ENCODE results near the gene RBM25.
"Not testable (repeated sequence)": the region's sequence is repeated elsewhere in the genome, so short reads cannot be mapped to it uniquely, and the experiment has no call there.

The RBM25 gene

GRCh38 chr14:73058224-73058921, at the start of gene RBM25:
Gene RBM25, plus strand, starts transcription at chr14:73058534. Its CDS starts 13,108 bp downstream, at chr14:73071642.
- peaks cover 19% of the 10 kb centered on the region for H3K4me1 Mint-ChIP-seq
- peaks cover 39% of the 10 kb centered on the region for H3K36me3 Mint-ChIP-seq
- peak; percentile 85 to 96 for DNase-seq (ENCODE audit: low spot score in 2 of 2)
- no peaks in the 10 kb centered on the region for H3K9me3 Mint-ChIP-seq
- no peak within 1 kb of the TSS for H3K27ac Mint-ChIP-seq
- no peak within 1 kb of the TSS for H3K4me3 Mint-ChIP-seq
- peak; percentile 99 for ATAC-seq

GRCh38 chr14:73011189-73011588, 47.1 kb upstream of the RBM25 start:
- ATAC-seq; DNase-seq (ENCODE audit: low spot score in 2 of 2); H3K9me3 Mint-ChIP-seq; H3K4me3 Mint-ChIP-seq: not testable (repeated sequence)
- H3K4me1 Mint-ChIP-seq: peaks cover 37% of the 10 kb centered on the region
- peaks cover 67% of the 10 kb centered on the region for H3K36me3 Mint-ChIP-seq
- peak overlapping the region; percentile 50 for H3K27ac Mint-ChIP-seq

DNA sequence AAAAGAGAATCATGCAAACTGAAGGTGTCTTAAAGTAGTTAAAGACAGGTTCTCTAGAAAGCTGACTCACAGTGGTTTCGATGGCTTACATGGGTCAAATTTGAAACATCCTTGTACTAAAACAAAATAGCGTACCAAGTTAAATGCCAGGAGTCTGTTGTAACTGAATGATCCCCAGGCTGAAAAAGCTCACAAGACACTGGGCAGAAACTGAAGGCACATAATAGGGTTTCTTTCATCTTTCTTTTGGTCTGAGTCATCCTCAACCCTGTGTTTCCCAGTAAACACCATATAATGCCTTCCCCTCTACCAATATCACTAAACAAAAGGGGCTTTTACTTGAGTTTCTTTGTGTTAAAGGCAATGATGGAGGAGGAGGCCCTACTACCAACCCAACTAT, 44.2 kb upstream of the RBM25 start:
- ATAC-seq (peak; percentile 96), DNase-seq (ENCODE audit: low spot score in 2 of 2) (peak in 1 of 2 donors; percentile 56)
- Mint-ChIP-seq H3K27ac (peak overlapping the region; percentile 87), H3K36me3 (peaks cover 64% of the 10 kb centered on the region), H3K9me3 (no peaks in the 10 kb centered on the region), H3K4me3 (peak overlapping the region; percentile 15), H3K4me1 (peaks cover 52% of the 10 kb centered on the region)

GRCh38 chr14:73015552-73015951, 42.8 kb upstream of the RBM25 start:
- H3K27ac Mint-ChIP-seq; H3K4me3 Mint-ChIP-seq; ATAC-seq; DNase-seq (ENCODE audit: low spot score in 2 of 2); H3K9me3 Mint-ChIP-seq: not testable (repeated sequence)
- peaks cover 64% of the 10 kb centered on the region for H3K36me3 Mint-ChIP-seq
- peaks cover 52% of the 10 kb centered on the region for H3K4me1 Mint-ChIP-seq

DNA sequence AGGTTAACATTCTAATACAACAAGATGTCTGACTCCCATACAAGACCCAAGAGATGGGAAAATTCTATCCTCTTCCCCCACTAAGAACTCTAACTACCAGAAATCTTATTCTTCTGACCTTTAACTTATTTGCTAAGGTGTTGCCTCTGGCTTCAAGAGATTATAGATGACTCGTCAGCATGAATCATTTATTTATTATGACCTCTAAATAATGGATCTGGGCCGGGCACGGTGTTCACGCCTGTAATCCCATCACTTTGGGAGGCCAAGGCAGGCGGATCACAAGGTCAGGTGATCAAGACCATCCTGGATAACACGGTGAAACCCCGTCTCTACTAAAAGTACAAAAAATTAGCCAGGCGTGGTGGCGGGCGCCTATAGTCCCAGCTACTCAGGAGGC, 42.3 kb upstream of the RBM25 start:
- H3K9me3 Mint-ChIP-seq; H3K27ac Mint-ChIP-seq; ATAC-seq; DNase-seq (ENCODE audit: low spot score in 2 of 2); H3K4me3 Mint-ChIP-seq: not testable (repeated sequence)
- H3K36me3 Mint-ChIP-seq: peaks cover 60% of the 10 kb centered on the region
- peaks cover 52% of the 10 kb centered on the region for H3K4me1 Mint-ChIP-seq

GRCh38 chr14:73022051-73022450, 36.3 kb upstream of the RBM25 start:
- H3K4me3 Mint-ChIP-seq: no peak overlapping the region
- H3K4me1 Mint-ChIP-seq: peaks cover 57% of the 10 kb centered on the region
- DNase-seq (ENCODE audit: low spot score in 2 of 2) (no peak), ATAC-seq (no peak)
- peaks cover 64% of the 10 kb centered on the region for H3K36me3 Mint-ChIP-seq
- no peaks in the 10 kb centered on the region for H3K9me3 Mint-ChIP-seq
- H3K27ac Mint-ChIP-seq: no peak overlapping the region

- Mint-ChIP-seq H3K4me3 (peak overlapping the region; percentile 85), H3K4me1 (peaks cover 51% of the 10 kb centered on the region), H3K27ac (peak overlapping the region; percentile 82), H3K36me3 (peaks cover 40% of the 10 kb centered on the region), H3K9me3 (no peaks in the 10 kb centered on the region)
- DNase-seq (ENCODE audit: low spot score in 2 of 2) (no peak), ATAC-seq (no peak)
These were observed 32.8 kb upstream of the RBM25 start for GRCh38 chr14:73025544-73025943.

GRCh38 chr14:73026243-73026844, 32.0 kb upstream of the RBM25 start:
- H3K9me3 Mint-ChIP-seq: no peaks in the 10 kb centered on the region

GRCh38 chr14:73026845-73027542, 31.3 kb upstream of the RBM25 start, which contains the start of gene ZFYVE1:
Gene ZFYVE1, minus strand, starts transcription at chr14:73027106. Its CDS starts 2,598 bp downstream, at chr14:73024508.
- DNase-seq (ENCODE audit: low spot score in 2 of 2) (peak; percentile 75 to 94), ATAC-seq (peak; percentile 99)
- H3K36me3 Mint-ChIP-seq: peaks cover 32% of the 10 kb centered on the region
- H3K4me3 Mint-ChIP-seq: peak within 1 kb of the TSS; percentile 85
- no peaks in the 10 kb centered on the region for H3K9me3 Mint-ChIP-seq
- H3K4me1 Mint-ChIP-seq: peaks cover 45% of the 10 kb centered on the region
- peak within 1 kb of the TSS; percentile 82 for H3K27ac Mint-ChIP-seq

More at GRCh38 chr14:73026243-73026844, 32.0 kb upstream of the RBM25 start:
- DNase-seq (ENCODE audit: low spot score in 2 of 2): no peak
- peak overlapping the region; percentile 82 for H3K27ac Mint-ChIP-seq
- ATAC-seq: no peak
- peaks cover 39% of the 10 kb centered on the region for H3K36me3 Mint-ChIP-seq
- H3K4me3 Mint-ChIP-seq: peak overlapping the region; percentile 85
- H3K4me1 Mint-ChIP-seq: peaks cover 51% of the 10 kb centered on the region

DNA sequence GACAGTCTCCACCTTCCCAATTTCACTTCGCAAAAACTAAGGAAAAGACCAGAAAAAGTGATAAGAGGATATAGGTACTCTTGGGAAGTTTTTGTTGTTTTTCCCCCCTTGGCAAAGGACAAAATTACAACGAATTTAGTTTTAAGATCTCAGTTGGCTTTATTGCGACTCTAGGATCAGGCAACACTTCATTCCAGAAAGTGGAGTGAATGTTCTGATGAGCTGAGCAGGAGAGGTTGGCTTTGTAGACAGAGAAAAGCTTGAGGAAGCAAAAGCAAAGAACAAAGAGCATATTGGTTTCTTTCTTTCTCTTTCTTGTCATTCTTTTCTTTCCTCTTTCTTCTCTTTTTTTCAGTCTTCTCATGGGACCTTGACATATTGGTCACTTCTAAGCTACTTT, 30.8 kb upstream of the RBM25 start:
- Mint-ChIP-seq H3K4me1 (peaks cover 41% of the 10 kb centered on the region), H3K36me3 (peaks cover 27% of the 10 kb centered on the region), H3K4me3 (peak overlapping the region; percentile 85), H3K27ac (peak overlapping the region; percentile 82), H3K9me3 (no peaks in the 10 kb centered on the region)
- DNase-seq (ENCODE audit: low spot score in 2 of 2): no peak
- no peak for ATAC-seq

- Mint-ChIP-seq H3K9me3 (no peaks in the 10 kb centered on the region), H3K27ac (no peak overlapping the region), H3K4me3 (peak overlapping the region; percentile 85), H3K4me1 (peaks cover 36% of the 10 kb centered on the region), H3K36me3 (peaks cover 22% of the 10 kb centered on the region)
- no peak for DNase-seq (ENCODE audit: low spot score in 2 of 2)
- ATAC-seq: no peak
These were observed 30.4 kb upstream of the RBM25 start for GRCh38 chr14:73027984-73028383.

DNA sequence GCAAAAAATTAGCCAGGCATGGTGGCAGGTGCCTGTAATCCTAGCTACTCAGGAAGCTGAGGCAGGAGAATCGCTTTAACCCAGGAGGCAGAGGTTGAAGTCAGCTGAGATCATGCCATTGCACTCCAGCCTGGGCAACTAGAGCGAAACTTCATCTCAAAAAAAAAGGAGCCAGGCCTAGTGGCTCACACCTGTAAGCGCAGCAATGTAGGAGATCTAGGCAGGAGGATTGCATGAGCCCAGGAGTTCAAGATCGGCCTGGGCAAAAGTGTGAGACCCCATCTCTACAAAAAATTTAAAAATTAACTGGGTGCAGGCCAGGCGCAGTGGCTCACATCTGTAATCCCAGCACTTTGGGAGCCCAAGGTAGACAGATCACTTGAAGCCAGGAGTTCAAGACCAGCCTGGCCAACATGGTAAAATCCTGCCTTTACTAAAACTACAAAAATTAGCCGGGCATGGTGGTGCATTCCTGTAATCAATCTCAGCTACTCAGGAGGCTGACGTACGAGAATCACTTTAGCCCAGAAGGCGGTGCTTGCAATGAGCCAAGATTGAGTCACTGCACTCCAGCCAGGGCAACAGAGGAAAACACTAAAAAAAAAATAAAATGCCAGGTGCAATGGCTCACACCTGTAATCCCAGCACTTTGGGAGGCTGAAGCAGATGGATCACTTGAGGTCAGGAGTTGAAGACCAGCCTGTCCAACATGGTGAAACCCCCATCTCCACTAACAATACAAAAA, 21.5 kb upstream of the RBM25 start:
- not testable (repeated sequence) for DNase-seq (ENCODE audit: low spot score in 2 of 2); H3K4me3 Mint-ChIP-seq; H3K9me3 Mint-ChIP-seq; H3K36me3 Mint-ChIP-seq; H3K27ac Mint-ChIP-seq; H3K4me1 Mint-ChIP-seq; ATAC-seq

DNA sequence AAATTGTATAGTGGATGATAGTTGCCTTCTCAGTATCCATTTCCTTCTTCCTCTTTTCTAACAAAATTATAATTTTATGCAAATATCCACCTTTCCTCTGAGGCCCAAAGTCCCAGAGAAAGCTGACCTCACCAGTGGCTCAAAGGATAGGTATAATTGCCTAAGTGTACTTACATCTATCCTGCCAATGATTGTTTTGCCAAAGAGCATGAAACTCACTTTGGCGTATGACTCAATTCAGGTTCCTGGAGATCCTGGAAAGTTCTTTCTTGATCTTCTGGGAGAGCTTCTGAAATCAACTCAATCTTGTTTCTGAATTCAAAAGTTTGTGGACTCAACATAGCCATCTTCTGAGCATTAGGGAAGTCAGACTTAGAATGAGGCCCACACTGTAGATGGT, 10.5 kb upstream of the RBM25 start:
- Mint-ChIP-seq H3K27ac (no peak overlapping the region), H3K9me3 (no peaks in the 10 kb centered on the region), H3K4me1 (no peaks in the 10 kb centered on the region), H3K36me3 (no peaks in the 10 kb centered on the region), H3K4me3 (no peak overlapping the region)
- ATAC-seq (no peak), DNase-seq (ENCODE audit: low spot score in 2 of 2) (no peak)

DNA sequence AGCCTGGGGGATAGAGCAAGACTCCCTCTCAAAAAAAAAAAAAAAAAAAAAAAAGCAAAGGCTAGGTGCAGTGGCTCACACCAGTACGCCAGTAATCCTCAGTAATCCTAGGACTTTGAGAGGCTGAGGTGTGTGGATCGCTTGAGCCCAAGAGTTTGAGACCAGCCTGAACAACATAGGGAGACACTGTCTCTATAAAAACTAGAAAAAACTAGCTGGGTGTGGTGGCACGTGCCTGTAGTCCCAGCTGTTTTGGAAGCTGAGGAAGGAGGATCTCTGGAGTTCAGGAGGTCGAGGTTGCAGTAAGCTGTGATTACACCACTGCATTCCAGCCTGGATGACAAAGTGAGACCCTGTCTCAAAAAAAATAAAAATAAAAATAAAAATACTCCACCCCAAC, 8.9 kb upstream of the RBM25 start:
- Mint-ChIP-seq H3K27ac (no peak overlapping the region), H3K4me1 (no peaks in the 10 kb centered on the region), H3K36me3 (no peaks in the 10 kb centered on the region), H3K4me3 (no peak overlapping the region), H3K9me3 (no peaks in the 10 kb centered on the region)
- DNase-seq (ENCODE audit: low spot score in 2 of 2): no peak
- no peak for ATAC-seq

DNA sequence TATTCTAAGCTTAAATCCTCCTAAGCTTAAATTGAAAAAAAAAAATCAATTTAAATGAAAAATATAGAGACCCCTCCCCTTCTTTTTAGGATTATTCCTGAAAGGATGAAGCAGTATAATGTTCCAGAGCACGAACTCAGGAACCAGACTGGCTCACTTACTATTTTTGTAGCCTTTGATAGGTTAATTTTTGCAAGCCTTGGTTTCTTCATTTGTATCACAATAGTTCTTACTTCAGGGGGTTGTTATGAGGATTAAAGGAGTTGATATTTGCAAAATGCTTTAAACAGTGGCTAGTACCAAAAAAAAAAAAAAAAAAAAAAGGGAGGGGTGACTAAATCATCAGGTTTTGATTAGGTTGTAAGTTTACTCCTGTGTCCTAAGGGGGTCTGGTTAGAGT, 3.1 kb upstream of the RBM25 start:
- Mint-ChIP-seq H3K36me3 (peaks cover 7% of the 10 kb centered on the region), H3K4me1 (no peaks in the 10 kb centered on the region), H3K4me3 (no peak overlapping the region), H3K27ac (no peak overlapping the region), H3K9me3 (no peaks in the 10 kb centered on the region)
- DNase-seq (ENCODE audit: low spot score in 2 of 2): no peak
- ATAC-seq: no peak
